AG09309 (cell line): ENCODE measurements around the gene ZBTB40.
A peak's percentile ranks its signal among the peaks of the same experiment; 100 is the strongest.

Experiments
- DNase-seq: peaks from one replicate; pipeline ENCODE4 v3.0.0-alpha.2; 2010; ENCODE audit warnings: low read depth
- H3K4me3 ChIP-seq: 2 replicates; pipeline ENCODE4 v1.5.1; 2011; ENCODE audit warnings: mild to moderate bottlenecking, low read depth, low read length, moderate library complexity; ENCODE audit not compliant: control insufficient read depth
- CTCF ChIP-seq: IDR thresholded peaks from 2 replicates; pipeline ENCODE4 v1.5.1; 2011; ENCODE audit warnings: mild to moderate bottlenecking, low read depth, low read length, inconsistent platforms; ENCODE audit not compliant: insufficient read depth, control insufficient read depth; ENCODE audit errors: missing control alignments

The ZBTB40 gene

GRCh38 chr1:22461678-22462527, 10.3 kb downstream of the ZBTB40 start:
- no peak for DNase-seq
- no peak for TF ChIP-seq CTCF
- no peak overlapping the region for H3K4me3 ChIP-seq

DNA sequence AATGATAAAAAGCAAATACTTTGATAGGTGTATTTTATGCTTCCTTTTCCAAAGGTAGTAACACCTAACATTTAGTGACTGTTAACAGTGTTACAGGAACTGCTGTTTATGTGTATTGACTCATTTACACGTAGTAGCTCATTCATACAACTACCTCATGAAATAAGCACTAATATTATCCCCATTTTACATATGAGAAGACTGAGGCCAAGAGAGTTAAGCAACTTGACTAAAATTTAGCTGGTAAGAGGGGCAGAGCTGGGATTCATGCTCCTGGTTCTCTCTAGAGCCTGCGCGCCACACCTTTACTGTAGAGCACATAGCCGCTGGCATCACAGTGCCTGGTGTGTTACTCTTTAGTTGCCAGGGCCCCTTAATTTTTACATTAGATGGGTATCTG, 11.3 kb downstream of the ZBTB40 start:
- H3K4me3 ChIP-seq = no peak overlapping the region
- DNase-seq = no peak
- no peak for TF ChIP-seq CTCF

DNA sequence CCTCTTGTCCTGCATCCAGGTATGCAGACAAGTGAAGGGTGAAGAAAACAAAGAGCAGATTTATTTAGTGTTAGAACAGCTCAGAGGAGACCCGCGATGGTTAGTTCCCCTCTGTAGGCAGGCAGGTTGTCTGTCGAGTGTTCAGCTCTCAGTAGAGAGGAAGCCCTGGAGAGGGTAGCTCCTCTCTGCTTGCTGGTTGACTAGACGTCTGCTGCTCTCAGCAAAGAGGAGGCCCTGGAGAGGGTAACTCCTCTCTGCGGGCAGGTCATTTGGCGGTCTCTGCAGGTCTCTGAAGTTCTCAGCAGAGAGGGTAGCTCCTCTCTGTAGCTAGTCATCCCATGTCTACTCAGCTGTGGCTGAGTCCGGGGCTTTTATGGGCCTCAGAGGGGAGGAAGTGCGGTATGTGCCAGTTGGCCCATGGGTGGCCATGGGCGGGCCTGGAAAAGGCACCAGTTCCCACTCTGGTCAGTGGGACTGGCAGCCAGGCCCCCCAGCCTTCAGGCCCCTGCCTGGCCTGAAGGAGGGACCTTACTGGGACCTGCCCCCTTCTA, 13.4 kb downstream of the ZBTB40 start:
- no peak for TF ChIP-seq CTCF
- H3K4me3 ChIP-seq = no peak overlapping the region
- no peak for DNase-seq

- no peak for DNase-seq
- H3K4me3 ChIP-seq = no peak overlapping the region
- no peak for TF ChIP-seq CTCF
These were observed 14.0 kb downstream of the ZBTB40 start for GRCh38 chr1:22465671-22466070.

- TF ChIP-seq CTCF = no peak
- no peak for DNase-seq
- H3K4me3 ChIP-seq = no peak overlapping the region
These were observed 18.6 kb downstream of the ZBTB40 start for GRCh38 chr1:22470227-22470626.

DNA sequence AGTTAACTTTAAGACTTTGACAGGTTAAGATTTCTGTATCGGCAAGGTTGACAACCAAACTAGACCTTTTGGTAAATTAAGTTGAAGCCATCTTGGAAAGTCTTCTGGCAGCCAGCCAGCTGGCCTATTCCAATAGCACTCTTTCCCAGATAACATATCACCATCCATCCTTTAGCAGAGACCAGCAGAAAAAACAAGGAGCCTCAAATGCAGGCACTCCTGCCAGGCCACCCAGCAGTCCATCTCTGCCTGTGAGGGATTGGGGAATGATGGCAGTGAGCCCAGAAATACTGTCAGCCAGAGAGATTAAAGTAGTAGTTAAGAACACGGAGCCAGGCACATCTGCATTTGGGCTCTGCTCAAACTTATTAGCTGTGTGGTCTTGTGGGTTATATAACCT, 19.4 kb downstream of the ZBTB40 start:
- peak; percentile 51 for DNase-seq
- no peak overlapping the region for H3K4me3 ChIP-seq
- no peak for TF ChIP-seq CTCF
